Endothelial cell of umbilical vein (primary cell): ENCODE data around the gene SLC39A11. TPM values are rescaled to one million over a fixed set of nuclear protein-coding genes. Genes with fewer than 3 reads are reported as not detected.

Experiments
- BruUV-seq: library from RNA; stranded (reverse); fragments of 400-500 nt; replicated peaks from 2 replicates; lab custom pipeline; 2021; lab: Mats Ljungman, UMichigan
- CTCF ChIA-PET: fragments of 300-600, 350-600 bp; sonication (Branson Sonifier 250); formaldehyde crosslinking; loops from one replicate; lab custom pipeline; 2021; ENCODE audit warnings: antibody characterized with exemption, inconsistent platforms; lab: Charles Lee
- POLR2A ChIA-PET: fragments of 300-600, 350-600 bp; sonication (Branson Sonifier 250); formaldehyde crosslinking; loops from one replicate; lab custom pipeline; 2021; ENCODE audit warnings: antibody characterized with exemption, inconsistent platforms; lab: Charles Lee
- DNase-seq: peaks from one replicate; pipeline ENCODE4 v3.0.0-alpha.2; 2011; ENCODE audit warnings: low read depth, low spot score
- FAIRE-seq: peaks from 2 replicates; lab custom pipeline; 2011; peaks lifted over from hg19 to GRCh38; lab: Jason Lieb, UNC
- H2AFZ ChIP-seq: 2 replicates; pipeline ENCODE4 v1.6.0; 2012; ENCODE audit warnings: low read depth, low read length, control low read depth, inconsistent platforms
- H3K27ac ChIP-seq: 2 replicates; pipeline ENCODE4 v1.5.1; 2011; ENCODE audit warnings: low read depth, mild to moderate bottlenecking, control low read depth, low read length, moderate library complexity; ENCODE audit not compliant: insufficient read depth
- H3K27me3 ChIP-seq, 2 experiments: 2 replicates each; pipeline versions ENCODE4 v1.6.0 to v1.6.1; 2011; ENCODE audit warnings: low read length in 2 of 2, mixed read lengths in 1 of 2; ENCODE audit not compliant: control insufficient read depth in 2 of 2, insufficient read depth in 2 of 2
- H3K36me3 ChIP-seq, 2 experiments: 2 replicates in 1 of 2; 3 replicates in 1 of 2; pipeline ENCODE4 v1.5.1; 2011; ENCODE audit warnings: low read length in 2 of 2, mild to moderate bottlenecking in 1 of 2, moderate library complexity in 1 of 2; ENCODE audit not compliant: control insufficient read depth in 2 of 2, insufficient read depth in 2 of 2; ENCODE audit errors: extremely low read depth in 1 of 2
- H3K4me1 ChIP-seq: 3 replicates; pipeline ENCODE4 v1.5.1; 2011; ENCODE audit warnings: mild to moderate bottlenecking, low read length; ENCODE audit not compliant: control insufficient read depth, insufficient read depth; ENCODE audit errors: extremely low read depth
- H3K4me2 ChIP-seq: 2 replicates; pipeline ENCODE4 v1.6.1; 2011; ENCODE audit warnings: low read length, control low read depth, mixed read lengths; ENCODE audit not compliant: insufficient read depth
- H3K4me3 ChIP-seq, 3 experiments: fragments of 200-600 bp in 1 of 3; sonication (generic), shearing (Covaris generic) in 1 of 3; replicated peaks in 1 of 3; 2 replicates each; pipeline ENCODE4 v1.5.1; 2011 to 2016; ENCODE audit warnings: control low read depth in 3 of 3, low read length in 3 of 3, mild to moderate bottlenecking in 2 of 3, inconsistent platforms in 1 of 3, low read depth in 1 of 3, moderate library complexity in 1 of 3; ENCODE audit not compliant: insufficient read depth in 1 of 3
- H3K79me2 ChIP-seq: 2 replicates; pipeline ENCODE4 v1.6.0; 2012; ENCODE audit warnings: low read length, inconsistent platforms; ENCODE audit not compliant: control insufficient read depth, insufficient read depth
- H3K9ac ChIP-seq: replicated peaks from 2 replicates; pipeline ENCODE3; 2011; ENCODE audit warnings: low read length, control low read depth; ENCODE audit not compliant: insufficient read depth; ENCODE audit errors: extremely low read depth
- H3K9me1 ChIP-seq: replicated peaks from 3 replicates; pipeline ENCODE4 v1.6.0; 2011; ENCODE audit warnings: mild to moderate bottlenecking, low read length; ENCODE audit not compliant: control insufficient read depth, insufficient read depth; ENCODE audit errors: extremely low read depth
- H3K9me3 ChIP-seq: replicated peaks from 2 replicates; pipeline ENCODE4 v1.5.1; 2012; ENCODE audit warnings: low read length, inconsistent platforms; ENCODE audit not compliant: control insufficient read depth, insufficient read depth
- H4K20me1 ChIP-seq: replicated peaks from 2 replicates; pipeline ENCODE3; 2011; ENCODE audit warnings: mild to moderate bottlenecking, low read length; ENCODE audit not compliant: control insufficient read depth, insufficient read depth; ENCODE audit errors: extremely low read depth
- GATA2 ChIP-seq: IDR thresholded peaks from 2 replicates; pipeline ENCODE4 v1.7.0; 2011; ENCODE audit warnings: low read depth, mild to moderate bottlenecking, moderate library complexity, mixed read lengths, low read length; ENCODE audit not compliant: insufficient read length, insufficient read depth
- JUN ChIP-seq: IDR thresholded peaks from 2 replicates; pipeline ENCODE4 v1.6.1; 2011; ENCODE audit warnings: borderline replicate concordance, low read depth; ENCODE audit not compliant: insufficient read length, insufficient read depth
- MAX ChIP-seq: IDR thresholded peaks from 2 replicates; pipeline ENCODE4 v1.6.1; 2011; ENCODE audit not compliant: insufficient read depth, insufficient read length
- MYC ChIP-seq: IDR thresholded peaks from one replicate; pipeline ENCODE4 v1.6.1; 2011; ENCODE audit warnings: mild to moderate bottlenecking, low read depth, low read length
- POLR2A ChIP-seq: IDR thresholded peaks from 2 replicates; pipeline ENCODE4 v1.6.1; 2012; ENCODE audit warnings: low read depth, mild to moderate bottlenecking, control low read depth, low read length
- dilution Hi-C: fragments of 300-500 bp; cut with MboI; formaldehyde crosslinking; loops from one replicate; pipeline ENCODE4 v1.15.0; 2019; ENCODE audit warnings: low sequenced_read_pairs; ENCODE audit not compliant: extremely low pct_ligation_motif_present
- intact Hi-C: fragments of 100-400 bp; cut with micrococcal nuclease; formaldehyde crosslinking; loops from one replicate; pipeline ENCODE4 v1.10.0; 2022
- polyA plus RNA-seq, 4 experiments: library from polyadenylated mRNA; depleted of rRNA in 3 of 4; stranded (reverse) in 3 of 4; unstranded in 1 of 4; fragments of >200 nt; gene quantifications; 2 replicates each; pipeline versions ENCODE4 v1.2.1 to v1.2.3, GENCODE V29; 2011 to 2012; ENCODE audit warnings: missing spikeins in 1 of 4
- total RNA-seq: library from RNA; stranded (reverse); gene quantifications from 2 replicates; pipeline ENCODE4 v1.2.3, GENCODE V29; 2021

SLC39A11 gene
- total and polyA plus RNA-seq, 2 donors (not counting 3 experiments of a cell fraction or from before 2014, with no cell fraction given): 8.1 to 11.9 TPM

- DNase-seq: no peak
- H2AFZ ChIP-seq: no peak overlapping the region
- no peaks in the 10 kb centered on the region for H3K9me3 ChIP-seq
- no peaks in the 10 kb centered on the region for H4K20me1 ChIP-seq
- H3K4me3 ChIP-seq: no peak overlapping the region
- no peak for TF ChIP-seq MAX
- H3K79me2 ChIP-seq: no peaks in the 10 kb centered on the region
- no TSS peak for BruUV-seq
- ChIA-PET POLR2A (no interaction called here), CTCF (no interaction called here)
- no peak overlapping the region for H3K9ac ChIP-seq
- no peaks in the 10 kb centered on the region for H3K4me1 ChIP-seq
- no peaks in the 10 kb centered on the region for H3K36me3 ChIP-seq
- no peaks in the 10 kb centered on the region for H3K27me3 ChIP-seq
- H3K27ac ChIP-seq: no peak overlapping the region
- dilution Hi-C loops: no loop called here
- no peak for FAIRE-seq
- no peak overlapping the region for H3K4me2 ChIP-seq
- intact Hi-C loops: no loop called here
- H3K9me1 ChIP-seq: no peaks in the 10 kb centered on the region
These were observed 429.7 kb downstream of the SLC39A11 start for GRCh38 chr17:72662827-72663190.

- intact Hi-C loops: no loop called here
These were observed 430.3 kb downstream of the SLC39A11 start for GRCh38 chr17:72661945-72662826.

More at GRCh38 chr17:72661945-72662826, 430.3 kb downstream of the SLC39A11 start:
- no peaks in the 10 kb centered on the region for H4K20me1 ChIP-seq
- no peaks in the 10 kb centered on the region for H3K4me1 ChIP-seq
- H3K4me2 ChIP-seq: no peak overlapping the region
- TF ChIP-seq MYC: no peak
- no peak for TF ChIP-seq JUN
- TF ChIP-seq POLR2A: no peak
- no peak for TF ChIP-seq GATA2
- TF ChIP-seq MAX: no peak
- ChIA-PET POLR2A (no interaction called here), CTCF (no interaction called here)
- dilution Hi-C loops: no loop called here
- H3K9me1 ChIP-seq: no peaks in the 10 kb centered on the region
- H3K4me3 ChIP-seq: no peak overlapping the region
- H3K36me3 ChIP-seq: no peaks in the 10 kb centered on the region
- DNase-seq: no peak
- no peaks in the 10 kb centered on the region for H3K79me2 ChIP-seq
- H2AFZ ChIP-seq: no peak overlapping the region
- no peak overlapping the region for H3K9ac ChIP-seq
- no TSS peak for BruUV-seq
- no peaks in the 10 kb centered on the region for H3K27me3 ChIP-seq
- H3K27ac ChIP-seq: no peak overlapping the region
- no peaks in the 10 kb centered on the region for H3K9me3 ChIP-seq
- FAIRE-seq: no peak
